CD8-positive, alpha-beta memory T cell (primary cell): ENCODE results near the gene KIF16B. TPM values are rescaled to one million over a fixed set of nuclear protein-coding genes. Genes with fewer than 3 reads are reported as not detected.

Source experiments
- CTCF ChIA-PET: fragments of 350-600 bp; sonication (Branson Sonifier 250); formaldehyde crosslinking; loops from one replicate; lab custom pipeline; 2021; ENCODE audit warnings: antibody characterized with exemption; lab: Charles Lee
- POLR2A ChIA-PET: fragments of 350-600 bp; sonication (Branson Sonifier 250); formaldehyde crosslinking; loops from one replicate; lab custom pipeline; 2021; ENCODE audit warnings: antibody characterized with exemption; lab: Charles Lee
- DNase-seq, 5 donors: peaks; one replicate each; pipeline versions ENCODE4 v3.0.0 to v3.0.0-alpha.2; 2020 to 2022; ENCODE audit warnings: mixed read lengths in 1 of 5
- H3K27ac ChIP-seq: one replicate; pipeline ENCODE4 v1.7.0; 2013; ENCODE audit warnings: low read depth, mild to moderate bottlenecking, low read length, moderate library complexity
- H3K27me3 ChIP-seq: 2 replicates; pipeline ENCODE4 v1.7.0; 2013; ENCODE audit warnings: low read length, mild to moderate bottlenecking; ENCODE audit not compliant: insufficient read depth, poor library complexity, severe bottlenecking
- H3K36me3 ChIP-seq: 2 replicates; pipeline ENCODE4 v1.7.0; 2013; ENCODE audit warnings: mild to moderate bottlenecking, low read length, moderate library complexity; ENCODE audit not compliant: insufficient read depth
- H3K4me1 ChIP-seq: 2 replicates; pipeline ENCODE4 v1.7.0; 2013; ENCODE audit warnings: mild to moderate bottlenecking, low read length, moderate library complexity; ENCODE audit not compliant: insufficient read depth
- H3K4me3 ChIP-seq: 2 replicates; pipeline ENCODE4 v1.7.0; 2013; ENCODE audit warnings: mild to moderate bottlenecking, low read length
- H3K9me3 ChIP-seq: 2 replicates; pipeline ENCODE4 v1.7.0; 2013; ENCODE audit warnings: mild to moderate bottlenecking, low read length
- H3K27ac Mint-ChIP-seq, 8 donors: one replicate each; pipeline ENCODE4 v1.8.0; 2020 to 2021; ENCODE audit warnings: mixed read lengths in 8 of 8, mild to moderate bottlenecking in 6 of 8, inconsistent platforms in 3 of 8, moderate library complexity in 3 of 8
- H3K27me3 Mint-ChIP-seq, 2 donors: one replicate each; pipeline ENCODE4 v1.8.0; 2020 to 2021; ENCODE audit warnings: mixed read lengths in 2 of 2, mild to moderate bottlenecking in 1 of 2, moderate library complexity in 1 of 2
- H3K36me3 Mint-ChIP-seq, 3 donors: one replicate each; pipeline ENCODE4 v1.8.0; 2020 to 2021; ENCODE audit warnings: mixed read lengths in 3 of 3, inconsistent platforms in 1 of 3, mild to moderate bottlenecking in 1 of 3
- H3K4me1 Mint-ChIP-seq, 3 donors: one replicate each; pipeline ENCODE4 v1.8.0; 2020 to 2021; ENCODE audit warnings: mixed read lengths in 3 of 3, inconsistent platforms in 1 of 3, mild to moderate bottlenecking in 1 of 3
- H3K4me3 Mint-ChIP-seq, 7 donors: one replicate each; pipeline ENCODE4 v1.8.0; 2020 to 2021; ENCODE audit warnings: mixed read lengths in 7 of 7, mild to moderate bottlenecking in 6 of 7, moderate library complexity in 4 of 7, inconsistent platforms in 2 of 7
- H3K9me3 Mint-ChIP-seq, 5 donors: one replicate each; pipeline ENCODE4 v1.8.0; 2020 to 2022; ENCODE audit warnings: mixed read lengths in 5 of 5, mild to moderate bottlenecking in 3 of 5, moderate library complexity in 2 of 5, inconsistent platforms in 1 of 5
- polyA plus RNA-seq: library from polyadenylated mRNA; unstranded; fragments of 300-500 nt; fragmentation: Illumina TruSeq; gene quantifications from one replicate; pipeline ENCODE4 v1.2.3, GENCODE V29; 2021
- total RNA-seq, 2 experiments: library from RNA; stranded (reverse); gene quantifications; one replicate each; pipeline ENCODE4 v1.2.3, GENCODE V29; 2021

Gene KIF16B
- total and polyA plus RNA-seq, 3 experiments from 2014 or later = 3.2 to 6.0 (median 3.4) TPM

- DNase-seq = no peak
- Mint-ChIP-seq H3K9me3 (peaks cover 0 to 2% (median 0%) of the 10 kb centered on the region in 5 donors), H3K27me3 (no peaks in the 10 kb centered on the region), H3K4me3 (no peak overlapping the region), H3K27ac (no peak overlapping the region), H3K4me1 (no peaks in the 10 kb centered on the region), H3K36me3 (peaks cover 7 to 37% (median 14%) of the 10 kb centered on the region in 3 donors)
- Histone ChIP-seq H3K4me1 (no peaks in the 10 kb centered on the region), H3K9me3 (no peaks in the 10 kb centered on the region), H3K36me3 (no peaks in the 10 kb centered on the region), H3K27ac (no peak overlapping the region), H3K27me3 (no peaks in the 10 kb centered on the region), H3K4me3 (no peak overlapping the region)
- POLR2A ChIA-PET = no interaction called here
- CTCF ChIA-PET = no interaction called here
Observed at GRCh38 chr20:16432466-16433292, 140.6 kb downstream of the KIF16B start.

GRCh38 chr20:16428112-16428511, 145.1 kb downstream of the KIF16B start:
- H3K4me1 Mint-ChIP-seq = no peaks in the 10 kb centered on the region
- POLR2A ChIA-PET = no interaction called here
- Histone ChIP-seq H3K27ac (no peak overlapping the region), H3K36me3 (no peaks in the 10 kb centered on the region), H3K9me3 (no peaks in the 10 kb centered on the region), H3K27me3 (no peaks in the 10 kb centered on the region), H3K4me3 (no peak overlapping the region), H3K4me1 (no peaks in the 10 kb centered on the region)
- DNase-seq = no peak
- H3K9me3 Mint-ChIP-seq = peaks cover 0 to 7% (median 2%) of the 10 kb centered on the region in 5 donors
- CTCF ChIA-PET = no interaction called here
- no peak overlapping the region for H3K4me3 Mint-ChIP-seq
- H3K36me3 Mint-ChIP-seq = peaks cover 38 to 61% (median 41%) of the 10 kb centered on the region in 3 donors
- H3K27me3 Mint-ChIP-seq = no peaks in the 10 kb centered on the region
- H3K27ac Mint-ChIP-seq = no peak overlapping the region

- Mint-ChIP-seq H3K27me3 (no peaks in the 10 kb centered on the region), H3K27ac (no peak overlapping the region), H3K36me3 (peaks cover 42 to 64% (median 43%) of the 10 kb centered on the region in 3 donors), H3K9me3 (peaks cover 0 to 7% (median 2%) of the 10 kb centered on the region in 5 donors), H3K4me3 (no peak overlapping the region), H3K4me1 (no peaks in the 10 kb centered on the region)
- no peaks in the 10 kb centered on the region for H3K9me3 ChIP-seq
- H3K27ac ChIP-seq = no peak overlapping the region
- ChIA-PET CTCF (no interaction called here), POLR2A (no interaction called here)
- DNase-seq = no peak
- no peaks in the 10 kb centered on the region for H3K27me3 ChIP-seq
- H3K4me3 ChIP-seq = no peak overlapping the region
- H3K36me3 ChIP-seq = no peaks in the 10 kb centered on the region
- no peaks in the 10 kb centered on the region for H3K4me1 ChIP-seq
Observed at GRCh38 chr20:16427571-16427970, 145.7 kb downstream of the KIF16B start.

GRCh38 chr20:16424780-16425179, 148.5 kb downstream of the KIF16B start:
- ChIA-PET CTCF (no interaction called here), POLR2A (no interaction called here)
- Mint-ChIP-seq H3K27ac (no peak overlapping the region), H3K4me3 (no peak overlapping the region), H3K4me1 (no peaks in the 10 kb centered on the region), H3K36me3 (peaks cover 45 to 67% (median 52%) of the 10 kb centered on the region in 3 donors), H3K9me3 (peaks cover 0 to 7% (median 0%) of the 10 kb centered on the region in 5 donors), H3K27me3 (no peaks in the 10 kb centered on the region)
- H3K27ac ChIP-seq = no peak overlapping the region
- H3K9me3 ChIP-seq = no peaks in the 10 kb centered on the region
- no peaks in the 10 kb centered on the region for H3K4me1 ChIP-seq
- H3K27me3 ChIP-seq = no peaks in the 10 kb centered on the region
- no peak overlapping the region for H3K4me3 ChIP-seq
- no peak for DNase-seq
- H3K36me3 ChIP-seq = no peaks in the 10 kb centered on the region

- no peak overlapping the region for H3K27ac Mint-ChIP-seq
- no peak overlapping the region for H3K4me3 Mint-ChIP-seq
- H3K36me3 ChIP-seq = no peaks in the 10 kb centered on the region
- H3K4me3 ChIP-seq = no peak overlapping the region
- H3K9me3 Mint-ChIP-seq = peaks cover 0 to 7% (median 0%) of the 10 kb centered on the region in 5 donors
- H3K4me1 ChIP-seq = no peaks in the 10 kb centered on the region
- H3K27me3 Mint-ChIP-seq = no peaks in the 10 kb centered on the region
- H3K27me3 ChIP-seq = no peaks in the 10 kb centered on the region
- peaks cover 45 to 68% (median 56%) of the 10 kb centered on the region in 3 donors for H3K36me3 Mint-ChIP-seq
- POLR2A ChIA-PET = no interaction called here
- no peaks in the 10 kb centered on the region for H3K4me1 Mint-ChIP-seq
- no peaks in the 10 kb centered on the region for H3K9me3 ChIP-seq
- no peak for DNase-seq
- H3K27ac ChIP-seq = no peak overlapping the region
- CTCF ChIA-PET = no interaction called here
Observed at GRCh38 chr20:16423311-16424212, 149.7 kb downstream of the KIF16B start.

GRCh38 chr20:16419138-16419715, 154.0 kb downstream of the KIF16B start:
- Histone ChIP-seq H3K27ac (no peak overlapping the region), H3K27me3 (no peaks in the 10 kb centered on the region), H3K9me3 (no peaks in the 10 kb centered on the region), H3K4me1 (no peaks in the 10 kb centered on the region), H3K4me3 (no peak overlapping the region), H3K36me3 (no peaks in the 10 kb centered on the region)
- no peak overlapping the region for H3K4me3 Mint-ChIP-seq
- H3K9me3 Mint-ChIP-seq = peaks cover 0 to 6% (median 0%) of the 10 kb centered on the region in 5 donors
- H3K27me3 Mint-ChIP-seq = no peaks in the 10 kb centered on the region
- no peaks in the 10 kb centered on the region for H3K4me1 Mint-ChIP-seq
- ChIA-PET POLR2A (no interaction called here), CTCF (interaction anchor here (1.3 kb wide), 1 partner anchor 40 kb away, joined by 3 read pairs; no protein-coding TSS in a partner anchor)
- DNase-seq = no peak
- no peak overlapping the region for H3K27ac Mint-ChIP-seq
- peaks cover 20 to 61% (median 51%) of the 10 kb centered on the region in 3 donors for H3K36me3 Mint-ChIP-seq

- H3K4me1 ChIP-seq = no peaks in the 10 kb centered on the region
- H3K9me3 Mint-ChIP-seq = peaks cover 0 to 6% (median 0%) of the 10 kb centered on the region in 5 donors
- POLR2A ChIA-PET = no interaction called here
- H3K4me3 ChIP-seq = no peak overlapping the region
- H3K4me3 Mint-ChIP-seq = no peak overlapping the region
- CTCF ChIA-PET = interaction anchor here (1.3 kb wide), 1 partner anchor 39 kb away, joined by 3 read pairs; no protein-coding TSS in a partner anchor
- H3K27me3 ChIP-seq = no peaks in the 10 kb centered on the region
- peaks cover 18 to 55% (median 49%) of the 10 kb centered on the region in 3 donors for H3K36me3 Mint-ChIP-seq
- H3K27ac Mint-ChIP-seq = no peak overlapping the region
- H3K4me1 Mint-ChIP-seq = no peaks in the 10 kb centered on the region
- no peak overlapping the region for H3K27ac ChIP-seq
- no peaks in the 10 kb centered on the region for H3K36me3 ChIP-seq
- H3K9me3 ChIP-seq = no peaks in the 10 kb centered on the region
- H3K27me3 Mint-ChIP-seq = no peaks in the 10 kb centered on the region
- no peak for DNase-seq
Observed at GRCh38 chr20:16418616-16419015, 154.6 kb downstream of the KIF16B start.
